GM19043 (cell line): Measurements from ENCODE around the gene KLHL25.

Experiments used
- ATAC-seq: cut with Tn5 transposase; IDR thresholded peaks from one replicate; pipeline ENCODE4 v1.9.1; 2021; ENCODE audit warnings: low read depth; ENCODE audit not compliant: unreplicated experiment

KLHL25 gene

DNA sequence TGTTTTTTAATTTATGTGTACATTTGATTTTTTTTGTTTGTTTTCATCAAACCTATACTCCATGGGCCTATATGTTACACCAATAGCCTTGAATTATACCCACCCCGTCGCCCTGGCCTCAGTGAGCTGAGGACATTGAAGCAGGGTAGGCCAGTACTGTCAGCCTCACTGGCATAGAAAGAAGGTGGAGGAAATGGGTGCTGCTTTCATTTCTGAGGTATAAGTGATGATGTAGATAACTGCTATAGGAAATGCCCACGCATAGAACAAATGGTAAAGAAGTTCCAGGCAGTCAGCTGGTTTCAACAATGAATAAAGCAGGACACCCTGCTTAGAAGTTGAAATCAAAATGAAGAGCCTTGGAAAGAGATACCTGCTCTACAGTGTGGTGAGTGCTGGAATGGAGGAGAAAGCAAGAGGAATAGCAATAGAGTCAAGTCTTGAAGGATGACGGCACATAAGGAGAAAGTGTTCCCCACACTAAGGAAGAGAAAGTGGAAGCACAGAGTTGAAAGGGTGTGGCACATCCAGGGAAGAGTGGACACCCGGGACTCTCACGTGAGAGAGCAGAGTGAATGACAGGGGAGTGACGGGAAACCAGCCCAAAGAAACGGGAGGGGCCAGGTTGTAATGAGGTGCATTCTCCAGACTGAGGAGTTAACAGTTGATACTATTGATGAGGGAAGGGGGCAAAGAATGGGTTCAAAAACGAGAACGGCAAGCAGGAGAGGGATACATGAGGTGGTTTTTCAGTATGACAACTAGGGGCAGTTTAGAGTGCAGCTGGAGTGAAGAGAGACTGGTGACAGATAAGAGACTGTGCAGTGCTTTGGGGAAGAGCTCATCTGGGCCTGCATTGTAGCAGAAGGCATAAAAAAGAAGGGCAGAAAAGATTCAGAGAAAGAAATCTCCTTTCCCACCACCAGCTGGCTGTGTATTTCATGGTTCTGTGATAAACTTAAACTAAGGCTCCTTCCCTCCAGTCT lies 70.5 kb downstream of the KLHL25 start:
- ATAC-seq: no peak

DNA sequence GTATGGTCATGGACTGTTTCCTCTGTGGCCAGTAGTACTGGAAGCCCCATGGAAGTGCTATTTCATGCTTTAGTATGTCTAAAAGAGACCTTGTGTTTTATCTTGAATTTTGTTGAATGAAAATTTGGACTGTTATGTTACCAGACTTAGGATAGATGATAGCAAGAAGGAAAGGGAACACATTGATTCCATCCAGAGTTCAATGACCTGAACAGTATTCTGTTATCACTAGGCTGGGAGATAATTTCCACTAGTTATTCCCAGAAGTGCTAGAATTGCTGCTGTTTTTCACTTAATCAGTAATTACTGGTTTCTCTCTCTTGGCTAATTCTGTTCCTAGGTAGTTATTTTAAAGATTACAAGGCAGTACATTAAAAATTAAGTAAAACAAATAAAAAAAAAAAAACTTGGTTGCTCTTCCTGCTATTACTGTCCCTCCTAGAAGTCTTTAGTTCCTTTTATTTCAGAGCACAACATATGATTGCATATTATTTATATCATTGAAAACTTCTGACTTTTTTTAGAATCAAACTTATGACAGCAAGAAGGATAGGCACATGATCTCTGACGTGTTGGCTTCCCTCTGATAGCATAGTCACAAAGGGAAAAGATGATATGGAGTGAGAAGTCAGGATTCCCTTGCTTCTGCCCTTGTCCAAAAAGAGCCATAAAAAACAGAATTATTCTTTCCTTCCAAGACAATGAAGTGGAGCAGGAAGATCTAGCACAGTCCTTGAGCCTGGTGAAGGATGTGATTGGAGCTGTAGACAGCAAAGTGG lies 72.2 kb downstream of the KLHL25 start:
- ATAC-seq: no peak

DNA sequence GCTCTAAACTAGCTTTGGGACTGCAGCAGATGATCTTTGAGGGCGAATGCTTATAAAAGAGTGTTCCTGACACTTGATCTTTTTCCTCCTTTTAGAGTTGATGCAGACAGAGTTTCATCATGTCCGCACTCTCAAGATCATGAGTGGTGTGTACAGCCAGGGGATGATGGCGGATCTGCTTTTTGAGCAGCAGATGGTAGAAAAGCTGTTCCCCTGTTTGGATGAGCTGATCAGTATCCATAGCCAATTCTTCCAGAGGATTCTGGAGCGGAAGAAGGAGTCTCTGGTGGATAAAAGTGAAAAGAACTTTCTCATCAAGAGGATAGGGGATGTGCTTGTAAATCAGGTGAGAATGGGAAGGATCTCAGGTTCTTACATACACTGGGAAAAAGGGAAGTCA lies 75.7 kb downstream of the KLHL25 start:
- no peak for ATAC-seq

DNA sequence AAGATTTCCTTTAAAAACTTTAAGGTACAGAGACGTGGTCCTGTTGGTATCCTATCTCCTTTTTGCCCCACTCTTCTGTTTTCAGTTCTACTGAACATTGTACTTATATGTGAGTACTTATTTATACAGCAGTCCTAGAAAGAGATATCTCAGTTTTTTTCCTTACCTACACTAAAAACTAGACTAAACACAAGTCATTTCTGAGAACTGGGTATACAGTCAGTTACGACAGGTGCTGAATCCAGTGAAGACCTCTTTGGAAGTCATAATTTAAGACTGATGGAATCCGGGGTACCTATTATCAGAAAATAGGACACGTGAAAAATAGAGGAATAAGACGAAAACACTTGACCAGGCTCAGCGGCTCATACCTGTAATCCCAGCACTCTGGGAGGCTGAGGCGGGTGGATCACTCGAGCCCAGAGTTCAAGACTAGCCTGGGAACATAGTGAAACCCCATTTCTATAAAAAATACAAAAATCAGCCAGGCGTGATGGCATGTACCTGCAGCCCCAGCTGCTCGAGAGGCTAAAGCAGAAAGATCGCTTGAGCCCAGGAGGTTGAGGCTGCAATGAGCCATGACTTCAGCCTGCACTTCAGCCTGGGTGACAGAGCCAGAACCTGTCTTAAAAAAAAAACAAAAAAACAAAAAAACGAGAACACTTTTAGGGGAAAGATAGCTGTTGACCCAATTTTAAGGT lies 76.3 kb downstream of the KLHL25 start:
- peak; percentile 61 for ATAC-seq

DNA sequence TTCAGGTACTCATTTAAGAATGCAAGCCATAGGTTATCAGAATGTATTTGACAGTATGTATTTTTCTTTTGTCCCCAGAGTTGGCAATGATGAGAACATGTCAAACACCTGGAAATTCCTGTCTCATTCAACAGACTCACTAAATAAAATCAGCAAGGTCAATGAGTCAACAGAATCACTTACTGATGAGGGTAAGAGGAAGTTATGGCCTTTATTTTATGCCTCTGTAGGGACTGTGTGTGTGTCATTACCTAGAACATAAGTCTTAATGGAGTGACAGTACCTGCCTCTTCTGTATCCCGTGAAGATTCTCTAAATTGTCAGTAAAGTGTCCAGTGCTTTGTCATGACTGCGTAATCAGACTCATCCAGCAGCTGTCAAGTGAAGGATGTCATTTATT lies 77.5 kb downstream of the KLHL25 start:
- no peak for ATAC-seq

DNA sequence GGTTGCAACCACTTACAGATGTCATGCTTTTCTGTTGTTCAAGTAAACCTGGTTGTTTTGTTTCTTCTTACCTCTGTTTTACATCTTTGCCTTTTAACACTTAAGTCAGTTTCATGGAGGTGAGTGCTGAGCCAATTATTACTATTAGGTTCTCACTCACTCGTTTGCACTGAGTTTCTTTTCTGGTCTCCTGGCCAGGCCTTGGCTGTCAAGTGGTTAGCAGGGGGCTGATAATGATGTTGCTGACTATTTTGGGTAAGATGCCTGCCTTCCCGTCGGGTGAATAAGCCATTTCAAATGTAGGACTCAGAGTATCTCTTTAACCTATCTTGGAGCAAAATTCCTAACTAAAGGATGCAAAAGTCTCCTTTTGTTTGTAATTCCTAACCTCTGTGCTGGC lies 78.5 kb downstream of the KLHL25 start:
- ATAC-seq: no peak

DNA sequence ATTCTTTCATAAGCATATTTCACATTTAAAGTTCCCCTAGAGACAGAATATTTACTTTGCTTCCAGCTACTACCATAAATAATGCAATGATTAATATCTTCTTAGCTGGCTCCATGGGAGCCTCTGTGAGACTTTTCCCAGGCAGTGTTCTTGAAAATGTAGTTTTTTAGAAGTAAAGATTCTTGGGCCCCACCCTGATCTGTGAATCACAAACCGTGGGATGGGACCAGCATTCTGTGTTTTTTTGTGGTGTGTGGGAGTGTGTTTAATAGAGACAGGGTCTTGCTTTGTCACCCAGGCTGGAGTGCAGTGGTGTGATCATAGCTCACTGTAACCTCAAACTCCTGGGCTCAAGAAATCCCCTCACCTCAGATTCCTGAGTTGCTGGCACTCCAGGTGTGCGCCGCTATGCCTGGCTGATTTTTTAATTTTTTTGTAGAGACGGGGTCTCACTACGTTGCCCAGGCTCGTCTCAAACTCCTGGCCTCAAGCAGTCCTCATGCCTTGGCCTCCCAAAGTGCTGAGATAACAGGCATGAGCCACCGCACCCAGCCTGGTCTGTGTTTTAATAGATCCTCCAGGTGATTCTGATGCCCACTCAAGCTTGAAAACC lies 83.0 kb downstream of the KLHL25 start:
- no peak for ATAC-seq

DNA sequence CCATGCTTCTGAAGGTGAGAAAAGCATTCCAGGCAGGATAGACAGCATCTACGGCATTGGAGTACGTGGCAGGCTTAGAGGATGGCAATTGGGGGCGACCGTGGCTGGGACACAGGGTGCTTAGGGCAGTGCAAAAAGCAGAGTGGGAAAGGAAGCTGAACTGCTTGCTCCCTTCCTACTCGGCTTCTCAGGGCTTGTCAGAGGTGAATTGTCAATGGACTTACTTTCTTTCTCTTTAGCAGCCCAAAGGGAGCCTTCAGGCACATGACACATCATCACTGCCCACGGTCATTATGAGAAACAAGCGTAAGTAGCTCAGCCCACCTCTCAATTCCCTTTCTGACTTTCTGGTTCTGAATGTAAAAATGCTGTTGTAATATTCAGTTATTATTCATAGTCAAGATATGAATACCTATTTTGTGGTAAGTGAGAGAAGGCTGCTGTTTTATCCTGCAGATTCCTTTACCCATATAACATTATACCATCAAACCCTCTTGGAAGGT lies 84.3 kb downstream of the KLHL25 start:
- peak; percentile 44 for ATAC-seq
